Ureter (tissue), 1 donor: ENCODE measurements around the gene CGNL1. TPM values are rescaled to one million over a fixed set of nuclear protein-coding genes. Genes with fewer than 3 reads are reported as not detected.

ENCODE experiments used
- DNase-seq: peaks from one replicate; pipeline ENCODE4 v3.0.0-alpha.2; 2020; ENCODE audit warnings: low spot score
- total RNA-seq: library from RNA; stranded (reverse); gene quantifications from one replicate; pipeline ENCODE4 v1.2.4, GENCODE V29; 2023
- donor health status: DM: yes; HTN: yes; CAD: no.

Gene CGNL1
- total RNA-seq, 1 donor from 2014 or later, result 12.6 TPM

DNA sequence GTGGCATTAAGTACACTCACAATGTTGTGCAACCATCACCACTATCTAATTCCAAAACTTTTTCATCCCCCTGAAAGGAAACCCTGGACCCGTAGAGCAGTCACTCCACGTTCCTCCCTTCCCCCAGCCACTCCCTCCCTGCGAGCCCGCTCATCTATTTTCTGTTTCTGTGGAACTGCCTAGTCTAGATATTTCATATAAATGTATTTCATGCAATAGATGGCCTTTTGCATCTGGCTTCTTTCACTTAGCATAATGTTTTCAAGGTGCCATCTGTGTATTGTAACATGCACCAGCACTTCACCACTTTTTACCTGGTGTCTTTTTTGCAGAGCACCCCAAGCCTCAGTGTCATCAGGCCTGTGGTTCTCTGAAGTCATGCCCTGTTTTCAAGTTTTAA lies 10.7 kb downstream of the CGNL1 start:
- no peak for DNase-seq

DNA sequence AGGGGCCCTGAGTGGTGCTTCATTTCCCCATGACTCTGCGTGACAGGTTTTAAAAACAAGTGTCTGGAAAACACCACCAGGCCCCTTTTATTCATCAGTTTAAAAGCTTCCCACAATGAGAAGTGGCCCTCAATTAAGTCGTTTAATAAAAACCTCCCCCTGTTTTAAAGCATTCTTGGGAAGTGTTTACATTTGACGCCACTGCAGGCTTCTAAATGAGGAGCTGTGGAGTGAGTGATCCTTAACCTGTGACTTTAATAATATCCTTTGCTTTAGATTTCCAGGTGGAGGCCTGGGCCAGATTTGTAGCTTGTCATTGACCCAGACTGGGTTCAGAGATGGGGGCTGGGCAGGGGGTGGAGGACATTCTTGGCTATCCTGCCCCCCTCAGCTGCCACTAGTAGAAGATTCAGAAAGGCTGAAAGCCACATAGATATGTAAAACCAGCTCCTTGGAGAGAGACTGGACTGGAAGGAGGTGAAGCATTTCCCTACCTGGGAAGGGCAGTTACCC lies 11.3 kb downstream of the CGNL1 start:
- no peak for DNase-seq

DNA sequence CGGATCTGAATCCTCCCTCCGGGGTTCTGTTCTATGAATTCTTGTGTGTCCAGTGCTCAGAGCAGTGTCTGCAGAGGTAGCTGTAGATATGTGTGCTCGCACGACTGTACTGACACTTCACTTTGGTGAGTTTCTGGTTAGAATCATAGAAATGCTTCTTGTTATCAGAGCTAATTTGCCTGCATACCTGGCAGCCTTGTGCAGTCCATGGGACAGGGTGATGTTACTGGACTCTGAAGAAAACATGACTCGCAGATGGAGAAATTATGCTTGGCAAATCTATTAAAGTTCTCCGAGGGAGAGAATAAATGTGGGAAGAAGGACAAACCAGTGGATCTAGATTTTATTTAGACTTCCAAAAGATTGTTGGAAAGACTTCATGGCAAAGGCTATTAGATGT lies 12.2 kb downstream of the CGNL1 start:
- DNase-seq, result no peak

DNA sequence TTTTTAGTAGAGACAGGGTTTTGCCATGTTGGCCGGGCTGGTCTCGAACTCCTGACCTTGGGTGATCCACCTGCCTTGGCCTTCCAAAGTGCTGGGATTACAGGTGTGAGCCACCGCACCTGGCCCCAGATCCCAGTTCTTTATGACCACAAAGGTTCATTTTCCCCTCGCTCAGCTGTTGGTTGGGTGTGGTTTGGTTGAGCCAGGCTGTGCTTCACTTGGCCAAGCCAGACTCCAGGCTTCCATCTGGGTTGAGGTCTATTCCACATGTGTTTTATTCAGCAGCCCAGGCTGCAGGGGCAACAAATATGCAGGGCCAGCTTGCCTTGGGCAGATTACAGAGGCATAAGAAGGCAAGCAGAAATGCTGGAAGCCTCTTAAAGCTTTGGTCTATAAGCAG lies 13.7 kb downstream of the CGNL1 start:
- no peak for DNase-seq

DNA sequence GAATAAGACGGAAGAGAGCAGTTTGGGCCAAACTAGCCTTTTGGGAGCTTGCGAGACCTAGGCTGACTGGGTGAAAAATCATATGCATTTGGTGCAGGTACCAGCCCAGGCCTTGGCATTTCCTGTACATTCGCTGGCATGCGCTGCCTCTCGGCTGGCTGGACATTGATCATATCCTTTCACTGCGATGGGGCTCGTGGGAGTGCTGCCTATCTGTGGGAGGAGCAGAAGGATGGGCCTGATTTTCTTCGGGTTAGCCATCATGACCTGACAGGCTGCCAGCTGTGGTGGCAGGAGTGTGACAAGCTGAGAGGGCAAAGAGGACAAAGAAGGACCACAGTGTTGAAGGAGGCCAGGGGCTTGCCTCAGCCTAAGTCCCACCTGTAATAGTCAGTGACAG lies 14.3 kb downstream of the CGNL1 start:
- no peak for DNase-seq

DNA sequence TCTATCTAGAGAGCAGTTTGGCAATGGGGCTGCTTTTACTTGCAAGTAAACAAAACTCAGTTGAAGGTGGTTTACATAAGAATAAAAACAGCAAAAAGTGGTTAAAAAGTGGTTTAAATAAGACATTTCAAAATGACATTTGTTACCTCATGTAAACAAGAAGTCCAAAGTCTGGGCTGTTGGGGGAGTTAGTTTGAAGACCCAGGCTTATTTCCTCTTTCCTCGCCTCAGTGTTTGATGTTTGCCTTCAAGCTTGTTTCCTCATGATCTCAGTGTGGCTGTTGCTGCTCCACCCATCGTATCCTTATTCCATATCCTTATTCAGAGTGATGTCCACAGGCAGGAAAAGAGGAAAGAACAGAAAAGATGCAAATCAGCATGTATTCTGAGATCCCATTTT lies 15.2 kb downstream of the CGNL1 start:
- no peak for DNase-seq

DNA sequence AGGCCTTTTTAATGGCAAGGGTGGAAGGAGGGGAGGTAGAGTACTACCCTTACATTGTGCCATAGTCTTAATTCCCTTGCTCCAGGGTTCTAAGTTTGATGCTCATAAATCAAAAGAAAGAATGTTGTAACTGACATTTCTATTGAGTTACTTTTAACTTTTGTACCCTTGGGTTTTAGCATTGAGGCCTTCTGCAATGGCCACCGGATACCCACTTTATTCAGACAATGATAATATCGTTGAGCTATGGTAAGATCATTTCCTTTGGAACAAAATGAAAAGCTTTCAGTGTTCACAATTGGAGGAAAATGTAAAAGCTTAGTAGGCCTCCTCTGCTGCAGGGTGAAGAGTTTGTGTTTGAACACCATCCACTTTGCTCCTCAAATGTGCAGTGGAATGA lies 16.8 kb downstream of the CGNL1 start:
- DNase-seq, result no peak

DNA sequence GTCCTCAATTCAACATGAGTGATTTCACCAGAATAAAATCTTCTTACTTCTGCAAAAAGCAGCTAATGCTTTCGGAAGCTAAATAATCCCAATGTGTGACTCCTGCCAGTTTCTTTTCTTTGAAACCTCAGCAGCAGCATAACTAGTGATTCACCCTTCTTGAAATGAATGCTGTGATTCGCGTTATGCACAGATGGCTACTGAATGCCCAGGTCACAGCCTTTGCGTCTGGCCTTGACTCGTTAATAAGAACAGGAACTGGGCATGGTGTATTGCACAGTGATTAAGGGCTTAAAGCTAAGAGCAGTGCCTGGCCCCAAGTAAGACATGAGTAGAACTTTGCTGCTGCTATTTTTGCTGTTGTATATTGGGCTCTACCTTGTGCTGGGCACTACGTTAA lies 19.0 kb downstream of the CGNL1 start:
- DNase-seq, result no peak

DNA sequence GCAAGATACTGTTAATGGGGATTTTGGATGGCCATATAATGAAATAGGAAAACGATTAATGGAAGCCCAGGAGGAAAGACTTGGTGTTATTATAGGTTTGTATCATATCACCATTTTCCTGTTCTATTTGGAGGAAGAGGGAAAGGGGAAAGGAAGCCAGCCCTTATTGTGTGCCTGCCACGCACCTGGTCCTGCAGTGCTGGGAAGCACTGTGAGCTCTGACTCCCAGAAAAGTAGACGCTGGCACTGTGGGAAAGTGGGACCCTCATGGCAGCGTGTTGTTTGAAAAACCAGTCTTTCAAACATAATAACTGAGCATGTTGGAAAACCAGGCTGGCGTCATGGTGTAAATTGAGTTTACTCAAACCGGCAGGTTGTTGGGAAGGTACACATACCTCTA lies 22.0 kb downstream of the CGNL1 start:
- DNase-seq, result no peak

DNA sequence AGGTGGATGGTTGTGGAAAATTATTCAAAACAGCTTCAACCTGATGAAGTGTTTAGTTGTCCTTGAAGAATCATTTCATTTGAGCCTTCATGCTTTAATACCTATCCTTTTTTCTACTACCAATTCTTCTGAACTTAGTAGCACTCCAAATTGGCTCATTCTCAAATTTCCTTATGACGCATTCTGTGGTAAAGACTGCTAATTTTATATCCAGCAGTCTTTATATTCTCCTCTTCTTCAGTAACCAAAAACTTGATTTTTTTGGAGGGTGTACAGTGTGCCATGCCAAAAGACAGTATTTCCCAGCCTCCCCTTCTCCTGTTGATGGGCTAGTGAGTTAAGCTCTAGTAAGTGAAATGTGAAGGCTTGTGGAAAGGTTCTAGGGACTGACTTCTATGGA lies 25.2 kb downstream of the CGNL1 start:
- no peak for DNase-seq

DNA sequence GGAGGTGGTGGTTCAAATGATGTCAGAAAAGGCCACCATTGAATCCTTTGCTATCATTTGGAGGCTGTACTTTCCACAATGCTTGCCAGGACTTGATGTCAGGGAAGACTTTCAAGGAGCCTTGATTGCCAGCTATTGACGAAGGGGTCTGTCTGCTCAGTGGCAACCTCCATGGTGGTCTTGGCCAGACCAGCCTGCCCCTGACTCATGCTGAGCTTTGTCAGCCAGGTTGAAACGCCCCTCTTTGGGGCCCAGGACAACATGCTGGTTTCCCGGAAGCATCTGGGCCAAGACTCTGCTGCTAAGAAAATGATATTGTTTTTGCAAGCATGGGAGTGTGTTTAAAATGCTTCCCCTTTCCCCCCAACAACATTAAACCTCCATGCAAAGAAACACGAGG lies 26.7 kb downstream of the CGNL1 start:
- no peak for DNase-seq

DNA sequence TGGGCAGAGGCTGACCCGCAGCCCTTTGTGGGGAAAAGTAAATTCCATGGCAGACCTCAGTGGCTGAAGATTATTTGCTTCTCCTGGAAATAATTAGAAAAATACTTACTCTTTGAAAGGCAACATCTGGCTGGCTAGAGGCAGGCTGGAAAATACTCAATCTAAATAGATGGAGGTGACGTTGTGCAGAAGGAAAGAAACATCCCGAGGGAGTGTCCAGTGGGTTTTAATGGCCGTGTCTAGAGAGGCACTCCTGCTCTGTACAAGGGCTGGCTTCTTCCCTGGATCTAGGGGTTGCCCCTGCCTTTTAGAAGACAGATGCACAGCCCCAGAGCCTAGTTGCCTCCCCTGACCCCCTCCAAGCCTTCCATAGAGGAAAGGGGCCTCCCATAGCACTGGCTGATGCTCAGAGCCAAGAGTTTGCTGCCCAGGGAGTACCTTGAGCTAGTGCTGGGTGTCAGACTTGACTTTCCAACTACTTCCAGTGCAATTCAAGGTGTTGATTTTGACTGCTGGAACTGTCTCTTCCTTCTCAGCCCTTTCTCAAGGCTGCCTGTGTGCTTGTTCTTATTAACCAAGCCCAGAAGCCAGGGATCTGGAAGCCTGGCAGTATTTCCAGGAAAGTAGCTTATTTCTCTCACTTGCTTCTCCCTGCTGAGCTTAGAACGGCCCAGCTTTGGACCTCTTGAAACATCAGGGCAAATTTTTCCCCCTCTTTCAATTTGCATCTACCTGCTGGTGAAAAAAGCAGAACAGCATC lies 27.4 kb downstream of the CGNL1 start:
- no peak for DNase-seq

DNA sequence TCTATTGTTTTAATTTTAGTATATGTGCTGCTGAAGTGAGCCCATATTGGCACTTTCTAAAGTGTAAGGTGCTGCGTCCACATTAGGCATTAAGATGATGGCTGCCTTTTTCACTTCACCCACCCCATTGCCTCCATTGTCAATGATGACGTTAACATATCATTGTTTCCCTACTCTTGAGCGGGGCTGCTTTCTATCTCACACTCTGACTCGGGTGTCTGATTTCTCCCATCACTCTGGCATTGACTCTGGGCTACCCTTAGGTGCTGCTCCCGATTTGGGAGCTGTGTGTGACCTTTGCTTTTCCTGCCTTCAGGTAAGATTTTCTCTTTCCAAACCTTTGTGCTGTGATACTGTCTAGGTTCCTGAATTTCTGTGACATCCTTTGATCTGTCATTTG lies 28.8 kb downstream of the CGNL1 start:
- DNase-seq, result no peak

DNA sequence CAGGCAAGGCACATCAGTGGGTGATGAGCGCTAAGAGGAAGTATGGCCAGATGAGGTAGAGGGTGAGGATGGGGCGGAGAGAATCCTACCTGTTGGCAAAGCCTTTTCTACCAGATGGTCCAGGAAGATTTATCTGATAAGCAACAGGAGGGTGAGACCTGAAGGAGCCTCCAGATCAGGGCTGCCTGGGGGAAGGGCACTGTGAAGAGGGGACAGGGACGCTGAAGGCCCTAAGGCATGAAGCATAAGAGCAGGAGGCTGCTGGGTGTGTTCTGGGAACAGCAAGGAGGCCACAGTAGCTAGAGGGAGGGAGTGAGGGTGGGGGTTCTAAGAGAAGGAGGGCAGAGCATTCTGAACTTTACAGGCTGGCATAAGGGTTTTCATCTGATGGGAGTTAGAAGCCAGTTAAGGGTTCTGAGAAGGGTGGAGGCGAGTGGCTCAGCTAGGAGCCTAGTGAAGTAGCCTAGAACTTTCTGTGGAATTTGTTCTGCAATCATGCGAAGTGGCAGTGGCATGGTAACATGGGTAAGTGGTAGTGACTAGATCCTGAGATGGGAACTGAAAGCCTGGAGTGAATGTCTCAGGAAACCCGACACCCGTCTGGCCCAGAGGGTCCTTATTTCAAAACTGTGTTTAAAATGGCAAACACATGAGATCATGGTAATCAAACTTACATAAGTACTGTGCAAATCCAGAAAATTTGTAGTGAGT lies 29.9 kb downstream of the CGNL1 start:
- no peak for DNase-seq

DNA sequence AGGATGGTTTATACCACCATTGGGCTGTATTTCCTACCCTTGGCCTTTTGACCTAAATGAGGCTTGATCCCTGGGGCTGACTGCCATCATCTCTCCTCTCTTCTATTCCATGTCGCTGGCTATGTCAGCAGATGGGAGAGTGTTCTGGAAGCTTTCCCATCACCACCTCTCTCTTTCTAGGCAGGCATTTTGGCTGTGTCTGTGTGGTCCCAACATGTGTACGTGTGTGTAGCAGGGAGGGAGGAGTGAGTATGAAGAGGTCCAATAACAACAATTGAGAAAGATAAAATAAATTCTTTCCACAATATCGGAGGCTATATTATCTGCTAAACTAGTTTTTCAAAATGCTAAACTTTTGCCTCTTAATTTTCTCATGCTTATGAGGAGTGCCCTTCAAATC lies 34.1 kb downstream of the CGNL1 start:
- DNase-seq, result no peak

DNA sequence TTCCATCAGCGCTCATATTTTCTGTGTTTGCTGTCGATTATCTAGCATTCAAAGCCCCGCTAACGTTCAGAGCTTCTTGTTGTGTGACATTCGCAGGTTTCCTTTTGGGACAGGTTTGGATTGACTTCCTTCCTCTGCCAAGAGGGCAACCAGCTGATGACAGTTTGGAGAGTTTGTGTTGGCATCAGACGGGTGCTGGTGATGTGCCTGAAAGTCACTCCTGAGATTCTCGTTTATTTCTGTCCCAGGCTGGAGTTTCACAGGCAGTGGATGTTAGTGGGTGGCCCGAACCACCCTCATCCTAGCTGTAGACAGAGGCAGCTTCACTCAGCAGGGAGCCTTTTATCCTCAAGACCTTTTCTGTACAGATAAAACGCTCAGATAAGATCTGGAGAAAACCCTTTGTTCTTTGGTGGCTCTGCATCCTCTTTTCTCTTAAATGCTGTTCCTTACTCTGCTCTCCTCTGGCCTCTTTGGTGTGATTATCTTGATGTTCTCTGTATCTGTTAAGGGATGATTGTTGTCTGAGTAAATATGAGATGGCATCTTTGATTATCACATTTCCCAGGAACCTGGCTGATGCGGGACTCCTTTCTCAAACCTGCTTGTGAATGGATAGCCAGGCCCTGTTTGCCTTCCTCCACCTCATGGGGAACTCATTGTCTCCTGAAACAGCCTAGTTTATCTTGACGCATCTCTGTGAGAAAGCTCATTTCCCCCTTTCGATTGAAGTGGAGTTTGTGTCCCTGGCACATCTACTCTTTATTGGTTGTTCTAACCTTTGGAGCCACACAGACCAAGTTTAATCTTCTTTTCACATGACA lies 35.9 kb downstream of the CGNL1 start:
- no peak for DNase-seq

DNA sequence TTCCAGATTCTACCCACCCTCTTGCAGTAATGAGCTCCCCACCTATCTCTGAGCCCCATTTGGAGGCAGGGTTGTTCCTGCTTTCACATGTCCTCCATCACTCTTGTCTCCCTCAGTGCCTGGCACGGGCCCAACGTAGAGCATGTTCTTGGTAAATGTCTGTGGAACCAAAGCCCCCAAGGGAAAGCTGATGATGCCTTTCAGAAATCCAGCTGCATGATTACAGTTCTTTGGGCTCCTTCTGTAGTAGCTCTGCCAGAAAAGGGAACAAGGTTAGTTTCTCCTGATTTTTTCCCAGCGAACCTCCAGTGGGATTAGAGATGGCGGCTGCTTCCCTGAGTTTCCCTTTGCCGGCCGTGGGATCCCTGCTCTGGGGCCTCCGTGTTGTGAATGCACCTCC lies 39.3 kb downstream of the CGNL1 start:
- no peak for DNase-seq

DNA sequence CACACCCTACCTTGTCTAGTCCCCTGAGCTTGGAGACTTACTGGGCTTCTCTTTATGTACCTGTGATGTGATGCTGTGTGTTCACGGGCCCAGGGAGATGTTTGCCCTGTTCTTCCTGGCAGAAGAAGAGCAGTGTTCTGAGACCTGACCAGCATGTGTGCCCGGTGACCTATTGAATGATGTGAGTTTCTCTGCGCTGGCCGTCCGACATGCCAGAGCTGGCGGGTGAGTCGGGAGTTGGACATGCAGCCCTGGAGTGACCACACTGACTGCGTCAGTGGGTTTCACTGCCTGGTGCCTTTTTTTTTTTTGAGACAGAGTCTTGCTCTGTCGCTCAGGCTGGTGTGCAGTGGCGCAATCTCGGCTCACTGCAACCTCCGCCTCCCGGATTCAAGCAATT lies 42.3 kb downstream of the CGNL1 start:
- no peak for DNase-seq

DNA sequence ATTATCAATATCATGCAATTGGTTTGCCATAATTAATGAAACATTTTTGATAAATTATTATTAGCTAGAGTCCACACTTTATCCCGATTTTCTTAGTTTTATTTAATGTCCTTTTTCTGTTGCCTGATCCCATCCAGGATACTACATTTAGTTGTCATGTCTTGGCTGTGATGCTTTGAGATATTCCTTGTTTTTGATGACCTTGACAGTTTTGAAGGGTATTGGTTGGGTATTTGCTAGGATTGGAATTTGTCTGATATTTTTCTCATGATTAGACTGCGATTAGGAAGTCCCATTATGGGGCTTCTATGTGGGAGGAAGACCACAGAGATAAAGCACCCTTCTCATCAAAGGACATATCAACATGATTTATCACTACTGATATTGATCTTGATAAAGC lies 43.0 kb downstream of the CGNL1 start:
- no peak for DNase-seq

DNA sequence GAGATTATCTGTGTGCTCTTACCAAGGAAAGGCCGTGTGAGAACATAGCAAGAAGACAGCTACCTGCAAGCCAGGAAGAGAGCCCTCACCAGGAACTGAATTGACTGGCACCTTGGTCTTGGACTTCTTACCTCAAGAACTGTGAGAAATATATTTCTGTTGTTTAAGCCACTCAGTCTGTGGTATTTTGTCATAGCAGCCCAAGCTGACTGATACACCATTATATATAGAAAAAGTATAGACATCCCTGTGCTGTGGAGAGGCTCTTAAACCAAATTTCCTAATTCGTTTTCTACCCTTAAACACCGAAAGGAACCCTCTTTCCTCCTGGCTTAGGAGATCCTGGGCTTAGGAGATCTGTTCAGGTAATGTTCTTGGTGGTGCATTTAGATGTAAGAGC lies 44.8 kb downstream of the CGNL1 start:
- no peak for DNase-seq

DNA sequence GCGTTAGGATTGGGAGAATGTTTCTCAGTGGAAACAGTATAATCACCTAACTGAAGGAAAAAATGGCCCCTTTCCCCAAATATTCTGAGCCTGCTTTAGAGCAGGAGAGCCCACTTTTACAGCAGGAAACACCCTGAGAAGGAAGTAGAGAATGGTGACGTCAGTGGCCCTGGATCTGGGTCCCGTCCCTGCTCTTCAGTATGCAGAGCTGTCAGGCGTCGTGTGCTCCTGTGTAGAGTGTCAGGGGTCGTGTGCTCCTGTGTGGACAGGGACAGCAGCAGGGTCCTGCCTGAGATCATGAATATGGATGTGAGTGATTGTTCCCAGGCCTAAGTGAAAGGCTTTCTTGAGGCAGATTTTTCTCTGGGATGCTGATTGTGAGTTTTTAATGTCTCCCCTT lies 45.2 kb downstream of the CGNL1 start:
- DNase-seq, result no peak

DNA sequence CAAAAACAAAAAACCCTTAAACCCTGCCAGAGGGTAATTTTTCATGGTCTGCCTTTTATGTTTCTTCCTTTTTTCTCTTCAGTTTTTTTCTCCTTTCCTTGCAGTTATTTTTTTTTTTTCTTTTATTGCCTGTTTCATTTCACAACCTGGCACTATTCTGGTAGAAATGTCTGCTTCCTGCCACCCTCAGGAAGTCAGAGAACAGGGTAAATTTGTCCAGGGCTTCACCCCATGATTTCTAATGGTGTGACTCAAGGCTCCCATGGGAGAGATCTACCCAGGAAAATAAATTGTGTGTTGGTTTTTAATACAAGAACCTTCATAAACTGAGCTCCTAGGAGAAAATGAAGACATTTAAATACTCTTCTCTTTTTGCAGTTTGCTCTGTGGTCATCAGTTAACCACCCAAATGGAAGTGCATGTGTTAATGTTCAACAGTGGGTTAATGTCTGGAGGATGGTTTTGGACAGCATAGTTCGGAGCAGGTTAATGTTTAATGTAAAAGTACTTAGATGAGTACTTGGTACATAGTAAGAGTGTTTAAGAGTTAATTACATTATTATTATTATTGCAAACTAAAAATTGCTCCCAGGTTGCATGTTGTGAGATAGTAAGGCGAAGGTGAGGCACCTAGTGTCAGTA lies 45.9 kb downstream of the CGNL1 start:
- no peak for DNase-seq
